Left renal cortex interstitium (tissue), 4 donors: ENCODE data around the gene PCDHB11. TPM values are rescaled to one million over a fixed set of nuclear protein-coding genes. Genes with fewer than 3 reads are reported as not detected.
"Not testable (repeated sequence)": the region's sequence is repeated elsewhere in the genome, so short reads cannot be mapped to it uniquely, and the experiment has no call there.

ENCODE experiments used
- DNase-seq, 4 donors: peaks; one replicate each; pipeline ENCODE4 v3.0.0-alpha.2; 2013; ENCODE audit warnings: low read depth in 4 of 4, low spot score in 2 of 4, missing footprints in 1 of 4
- polyA plus RNA-seq, 4 donors: library from polyadenylated mRNA; unstranded; fragments of 120-200 nt; gene quantifications; one replicate each; pipeline ENCODE4 v1.2.1, GENCODE V29; 2013; ENCODE audit not compliant: insufficient read length in 4 of 4

The PCDHB11 gene
- polyA plus RNA-seq, 4 donors, result 4.9 to 6.0 (median 5.6) TPM

DNA sequence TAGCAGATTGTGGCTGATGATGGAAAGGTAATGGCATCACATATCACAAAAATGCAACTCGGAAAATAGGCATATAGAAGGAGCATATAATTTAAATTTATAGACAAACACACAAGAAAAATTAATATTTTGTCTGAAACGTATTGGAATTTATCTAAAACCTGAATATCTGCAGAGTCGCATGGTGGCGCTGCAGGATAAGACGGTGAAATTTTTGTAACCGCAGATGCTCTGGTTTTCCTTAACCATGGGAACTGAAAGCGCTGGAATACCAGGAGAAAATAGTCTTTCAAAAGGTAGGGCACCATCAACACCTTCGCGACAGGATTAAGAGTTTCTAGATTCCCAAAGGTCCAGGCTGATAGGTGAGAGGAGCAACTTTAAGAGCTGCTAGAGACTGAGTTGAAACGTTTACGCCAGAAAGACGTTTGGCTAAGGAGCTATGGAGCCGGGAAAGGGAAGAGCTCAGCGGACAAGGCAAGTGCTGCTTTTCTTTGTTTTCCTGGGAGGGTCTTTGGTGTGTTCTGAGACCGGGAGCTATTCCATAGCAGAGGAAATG is 34.8 kb downstream of the PCDHB11 start:
- no peak for DNase-seq

DNA sequence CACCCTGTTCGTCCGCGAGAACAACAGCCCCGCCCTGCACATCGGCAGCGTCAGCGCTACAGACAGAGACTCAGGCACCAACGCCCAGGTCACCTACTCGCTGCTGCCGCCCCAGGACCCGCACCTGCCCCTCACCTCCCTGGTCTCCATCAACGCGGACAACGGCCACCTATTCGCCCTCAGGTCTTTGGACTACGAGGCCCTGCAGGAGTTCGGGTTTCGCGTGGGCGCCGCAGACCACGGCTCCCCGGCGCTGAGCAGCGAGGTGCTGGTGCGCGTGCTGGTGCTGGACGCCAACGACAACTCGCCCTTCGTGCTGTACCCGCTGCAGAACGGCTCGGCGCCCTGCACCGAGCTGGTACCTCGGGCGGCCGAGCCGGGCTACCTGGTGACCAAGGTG is 36.5 kb downstream of the PCDHB11 start:
- not testable (repeated sequence) for DNase-seq

DNA sequence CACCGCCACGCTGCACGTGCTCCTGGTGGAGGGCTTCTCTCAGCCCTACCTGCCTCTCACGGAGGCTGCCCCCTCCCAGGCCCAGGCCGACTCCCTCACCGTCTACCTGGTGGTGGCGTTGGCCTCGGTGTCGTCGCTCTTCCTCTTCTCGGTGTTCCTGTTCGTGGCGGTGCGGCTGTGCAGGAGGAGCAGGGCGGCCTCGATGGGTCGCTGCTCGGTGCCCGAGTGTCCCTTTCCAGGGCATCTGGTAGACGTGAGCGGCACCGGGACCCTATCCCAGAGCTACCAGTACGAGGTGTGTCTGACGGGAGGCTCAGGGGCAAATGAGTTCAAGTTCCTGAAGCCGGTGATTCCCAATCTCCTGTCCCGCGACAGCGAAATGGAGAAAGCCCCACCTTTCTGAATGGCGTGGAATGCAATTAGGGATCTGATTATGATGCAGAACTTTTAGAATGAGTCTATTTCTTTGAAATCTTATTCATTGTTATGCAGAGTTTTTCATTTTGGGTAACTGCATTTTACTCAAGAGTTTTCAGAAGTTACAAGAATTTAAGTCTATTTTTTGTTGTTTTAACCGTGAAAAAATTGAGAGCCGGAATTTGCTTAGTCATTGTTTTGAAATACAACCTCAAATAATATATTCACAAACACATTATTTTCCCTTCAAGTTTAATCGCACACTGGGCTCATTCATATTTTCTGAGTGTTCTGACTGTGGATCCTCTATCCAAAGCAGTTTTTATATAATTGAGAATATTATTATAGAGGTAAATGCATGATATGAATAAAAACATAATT is 37.3 kb downstream of the PCDHB11 start:
- DNase-seq, result no peak

DNA sequence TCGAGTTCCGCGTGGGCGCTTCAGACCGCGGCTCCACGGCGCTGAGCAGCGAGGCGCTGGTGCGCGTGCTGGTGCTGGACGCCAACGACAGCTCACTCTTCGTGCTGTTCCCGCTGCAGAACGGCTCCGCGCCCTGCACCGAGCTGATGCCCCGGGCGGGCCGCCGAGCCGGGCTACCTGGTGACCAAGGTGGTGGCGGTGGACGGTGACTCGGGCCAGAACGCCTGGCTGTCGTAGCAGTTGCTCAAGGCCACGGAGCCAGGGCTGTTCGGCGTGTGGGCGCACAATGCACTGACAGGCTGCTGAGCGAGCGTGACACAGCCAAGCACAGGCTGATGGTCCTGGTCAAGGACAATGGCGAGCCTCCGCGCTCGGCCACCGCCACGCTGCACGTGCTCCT is 42.1 kb downstream of the PCDHB11 start:
- DNase-seq, result no peak

DNA sequence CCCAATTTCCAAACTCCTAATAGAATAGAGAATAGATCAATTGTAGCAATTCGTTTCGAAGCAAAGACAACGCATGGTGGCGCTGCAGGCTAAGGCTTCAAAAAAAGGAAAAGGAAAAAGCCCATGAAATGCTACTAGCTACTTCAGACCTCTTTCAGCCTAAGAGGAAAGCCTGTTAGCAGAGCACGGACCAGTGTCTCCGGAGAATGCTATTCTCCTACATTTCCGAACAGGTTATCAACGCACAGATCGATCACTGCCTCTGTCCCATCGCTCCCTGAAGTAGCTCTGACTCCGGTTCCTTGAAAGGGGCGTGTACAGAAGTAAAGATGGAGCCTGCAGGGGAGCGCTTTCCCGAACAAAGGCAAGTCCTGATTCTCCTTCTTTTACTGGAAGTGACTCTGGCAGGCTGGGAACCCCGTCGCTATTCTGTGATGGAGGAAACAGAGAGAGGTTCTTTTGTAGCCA is 45.9 kb downstream of the PCDHB11 start, which contains the start of gene PCDHB15:
Gene PCDHB15 (plus strand): TSS at position 146 of the 468 bp plus-strand sequence. CDS start 184 bp downstream, at position 330.
- no peak for DNase-seq

DNA sequence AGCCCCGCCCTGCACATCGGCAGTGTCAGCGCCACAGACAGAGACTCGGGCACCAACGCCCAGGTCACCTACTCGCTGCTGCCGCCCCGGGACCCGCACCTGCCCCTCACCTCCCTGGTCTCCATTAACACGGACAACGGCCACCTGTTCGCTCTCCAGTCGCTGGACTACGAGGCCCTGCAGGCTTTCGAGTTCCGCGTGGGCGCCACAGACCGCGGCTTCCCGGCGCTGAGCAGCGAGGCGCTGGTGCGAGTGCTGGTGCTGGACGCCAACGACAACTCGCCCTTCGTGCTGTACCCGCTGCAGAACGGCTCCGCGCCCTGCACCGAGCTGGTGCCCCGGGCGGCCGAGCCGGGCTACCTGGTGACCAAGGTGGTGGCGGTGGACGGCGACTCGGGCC is 47.5 kb downstream of the PCDHB11 start:
- not testable (repeated sequence) for DNase-seq

DNA sequence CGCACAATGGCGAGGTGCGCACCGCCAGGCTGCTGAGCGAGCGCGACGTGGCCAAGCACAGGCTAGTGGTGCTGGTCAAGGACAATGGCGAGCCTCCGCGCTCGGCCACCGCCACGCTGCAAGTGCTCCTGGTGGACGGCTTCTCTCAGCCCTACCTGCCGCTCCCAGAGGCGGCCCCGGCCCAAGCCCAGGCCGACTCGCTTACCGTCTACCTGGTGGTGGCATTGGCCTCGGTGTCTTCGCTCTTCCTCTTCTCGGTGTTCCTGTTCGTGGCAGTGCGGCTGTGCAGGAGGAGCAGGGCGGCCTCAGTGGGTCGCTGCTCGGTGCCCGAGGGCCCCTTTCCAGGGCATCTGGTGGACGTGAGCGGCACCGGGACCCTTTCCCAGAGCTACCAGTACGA is 48.0 kb downstream of the PCDHB11 start:
- not testable (repeated sequence) for DNase-seq

DNA sequence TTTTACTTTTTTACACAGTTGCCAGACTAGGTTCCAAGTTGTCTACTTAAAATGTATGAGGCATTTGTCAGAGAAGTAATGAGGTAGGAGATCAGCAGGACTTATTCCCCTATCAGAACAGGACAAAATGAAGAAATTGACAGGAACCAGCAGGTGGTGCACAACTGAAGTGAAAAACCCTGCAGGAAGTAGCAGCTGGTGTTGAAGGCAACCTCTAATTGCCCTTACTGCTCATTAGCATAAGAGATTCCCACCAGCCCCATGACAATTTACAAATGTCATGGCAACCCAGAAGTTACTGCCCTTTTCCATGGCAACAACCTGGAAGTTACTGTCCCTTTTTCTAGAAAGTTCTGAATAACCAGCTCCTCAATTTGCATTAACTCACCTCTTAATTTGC is 51.1 kb downstream of the PCDHB11 start:
- DNase-seq, result no peak

Other genes starting within 250 kb of the PCDHB11 start
- gene PCDHAC2, start 233.2 kb upstream of the PCDHB11 start, polyA plus RNA-seq, result under 1 TPM; 0.49 to 0.69 (median 0.62) TPM
- gene PCDHB1, start 148.3 kb upstream of the PCDHB11 start, polyA plus RNA-seq, result under 1 TPM; 0.08 to 0.10 (median 0.09) TPM
- gene PCDHB2, start 105.0 kb upstream of the PCDHB11 start, polyA plus RNA-seq, result 1 to 10 TPM; 3.9 to 8.5 (median 6.3) TPM
- gene PCDHB3, start 99.2 kb upstream of the PCDHB11 start, polyA plus RNA-seq, result 1 to 10 TPM; 3.0 to 4.7 (median 3.5) TPM
- 1 to 10 TPM; 1.3 to 2.0 (median 2.0) TPM for gene PCDHB4, start 77.8 kb upstream of the PCDHB11 start, polyA plus RNA-seq
- gene PCDHB5, start 64.4 kb upstream of the PCDHB11 start, polyA plus RNA-seq, result 10 to 100 TPM in 1 of 4 donors, 1 to 10 TPM in 3; 5.2 to 10.2 (median 7.8) TPM
- gene PCDHB6, start 49.6 kb upstream of the PCDHB11 start, polyA plus RNA-seq, result 1 to 10 TPM; 2.6 to 4.1 (median 3.2) TPM
- gene PCDHB7, start 27.0 kb upstream of the PCDHB11 start, polyA plus RNA-seq, result 1 to 10 TPM; 4.5 to 7.1 (median 5.0) TPM
- gene PCDHB8, start 21.8 kb upstream of the PCDHB11 start, polyA plus RNA-seq, result 1 to 10 TPM; 1.5 to 4.5 (median 2.8) TPM
- gene PCDHB16, start 17.2 kb upstream of the PCDHB11 start, polyA plus RNA-seq, result 1 to 10 TPM; 4.4 to 8.8 (median 7.3) TPM
- gene PCDHB9, start 12.5 kb upstream of the PCDHB11 start, polyA plus RNA-seq, result 1 to 10 TPM; 3.5 to 4.4 (median 4.1) TPM
- 1 to 10 TPM; 5.5 to 9.8 (median 6.6) TPM for gene PCDHB10, start 7.3 kb upstream of the PCDHB11 start, polyA plus RNA-seq
- 1 to 10 TPM; 4.7 to 6.3 (median 5.5) TPM for gene PCDHB12, start 9.1 kb downstream of the PCDHB11 start, polyA plus RNA-seq
- 1 to 10 TPM; 5.0 to 7.6 (median 5.4) TPM for gene PCDHB13, start 14.3 kb downstream of the PCDHB11 start, polyA plus RNA-seq
- gene PCDHB14, start 23.7 kb downstream of the PCDHB11 start, polyA plus RNA-seq, result 10 to 100 TPM in 2 of 4 donors, 1 to 10 TPM in 2; 8.8 to 10.2 (median 9.8) TPM
- 10 to 100 TPM; 11.1 to 16.0 (median 15.0) TPM for gene PCDHB15, start 45.8 kb downstream of the PCDHB11 start, polyA plus RNA-seq
- under 1 TPM in 1 of 4 donors, not detected in 3; 0.14 TPM for gene SLC25A2, start 104.4 kb downstream of the PCDHB11 start, polyA plus RNA-seq
- 100 to 1,000 TPM; 135 to 190 (median 151) TPM for gene TAF7, start 121.2 kb downstream of the PCDHB11 start, polyA plus RNA-seq
- 1 to 10 TPM in 3 of 4 donors, under 1 TPM in 1; 0.93 to 1.0 (median 1.0) TPM for gene PCDHGA1, start 130.9 kb downstream of the PCDHB11 start, polyA plus RNA-seq
- gene PCDHGA2, start 139.1 kb downstream of the PCDHB11 start, polyA plus RNA-seq, result 1 to 10 TPM; 4.8 to 8.4 (median 7.6) TPM
- 1 to 10 TPM; 1.6 to 4.1 (median 3.0) TPM for gene PCDHGA3, start 144.2 kb downstream of the PCDHB11 start, polyA plus RNA-seq
- gene PCDHGB1, start 150.5 kb downstream of the PCDHB11 start, polyA plus RNA-seq, result 1 to 10 TPM; 1.6 to 2.2 (median 1.8) TPM
- 1 to 10 TPM; 2.1 to 3.0 (median 2.5) TPM for gene PCDHGA4, start 155.4 kb downstream of the PCDHB11 start, polyA plus RNA-seq
- gene PCDHGB2, start 160.4 kb downstream of the PCDHB11 start, polyA plus RNA-seq, result 1 to 10 TPM; 3.2 to 4.9 (median 3.8) TPM
- 1 to 10 TPM; 2.5 to 3.0 (median 2.8) TPM for gene PCDHGA5, start 164.5 kb downstream of the PCDHB11 start, polyA plus RNA-seq
- 1 to 10 TPM; 1.9 to 2.9 (median 2.2) TPM for gene PCDHGB3, start 170.6 kb downstream of the PCDHB11 start, polyA plus RNA-seq
- 1 to 10 TPM; 5.7 to 8.9 (median 7.1) TPM for gene PCDHGA6, start 174.3 kb downstream of the PCDHB11 start, polyA plus RNA-seq
- gene PCDHGA7, start 183.1 kb downstream of the PCDHB11 start, polyA plus RNA-seq, result 1 to 10 TPM; 2.0 to 2.6 (median 2.3) TPM
- 1 to 10 TPM; 4.4 to 6.1 (median 5.8) TPM for gene PCDHGB4, start 188.1 kb downstream of the PCDHB11 start, polyA plus RNA-seq
- gene PCDHGA8, start 193.0 kb downstream of the PCDHB11 start, polyA plus RNA-seq, result under 1 TPM; 0.46 to 0.55 (median 0.51) TPM
- 10 to 100 TPM in 2 of 4 donors, 1 to 10 TPM in 2; 8.8 to 10.6 (median 10.0) TPM for gene PCDHGB5, start 198.3 kb downstream of the PCDHB11 start, polyA plus RNA-seq
- 1 to 10 TPM; 5.0 to 6.4 (median 5.3) TPM for gene PCDHGA9, start 203.2 kb downstream of the PCDHB11 start, polyA plus RNA-seq
- 1 to 10 TPM; 6.3 to 7.9 (median 7.4) TPM for gene PCDHGB6, start 208.4 kb downstream of the PCDHB11 start, polyA plus RNA-seq
- 1 to 10 TPM; 3.1 to 3.8 (median 3.6) TPM for gene PCDHGA10, start 213.4 kb downstream of the PCDHB11 start, polyA plus RNA-seq
- 10 to 100 TPM; 14.0 to 17.5 (median 14.3) TPM for gene PCDHGB7, start 218.1 kb downstream of the PCDHB11 start, polyA plus RNA-seq
- 1 to 10 TPM; 4.6 to 5.6 (median 5.1) TPM for gene PCDHGA11, start 221.4 kb downstream of the PCDHB11 start, polyA plus RNA-seq
- 1 to 10 TPM; 1.1 to 2.4 (median 1.5) TPM for gene PCDHGA12, start 230.9 kb downstream of the PCDHB11 start, polyA plus RNA-seq